Mucosa of rectum (tissue), 2 donors: Measurements from ENCODE around the gene CLDN11.
A peak's percentile ranks its signal among the peaks of the same experiment; 100 is the strongest.

ENCODE experiments used
- H3K27ac ChIP-seq, 2 donors: one replicate each; pipeline ENCODE4 v1.7.0; 2013; ENCODE audit warnings: inconsistent platforms in 2 of 2, low read depth in 2 of 2, low read length in 2 of 2
- H3K27me3 ChIP-seq, 2 donors: one replicate each; pipeline ENCODE4 v1.7.0; 2013; ENCODE audit warnings: low read length in 2 of 2; ENCODE audit not compliant: control insufficient read depth in 2 of 2, insufficient read depth in 2 of 2
- H3K36me3 ChIP-seq, 2 donors: one replicate each; pipeline ENCODE4 v1.7.0; 2013; ENCODE audit warnings: low read length in 2 of 2; ENCODE audit not compliant: control insufficient read depth in 2 of 2, insufficient read depth in 2 of 2
- H3K4me1 ChIP-seq, 2 donors: one replicate each; pipeline ENCODE4 v1.7.0; 2013; ENCODE audit warnings: low read length in 2 of 2, mild to moderate bottlenecking in 1 of 2; ENCODE audit not compliant: control insufficient read depth in 2 of 2, insufficient read depth in 2 of 2
- H3K4me3 ChIP-seq, 2 donors: one replicate each; pipeline ENCODE4 v1.7.0; 2013; ENCODE audit warnings: low read length in 2 of 2
- H3K9ac ChIP-seq, 2 donors: one replicate each; pipeline ENCODE4 v1.7.0; 2013; ENCODE audit warnings: low read length in 2 of 2, low read depth in 1 of 2, mild to moderate bottlenecking in 1 of 2
- H3K9me3 ChIP-seq, 2 donors: one replicate each; pipeline ENCODE4 v1.7.0; 2013; ENCODE audit warnings: low read length in 2 of 2; ENCODE audit not compliant: control insufficient read depth in 2 of 2
- donor health status: healthy.
- donor health status: Normal muscosa, but diverticular disease.

CLDN11 gene

GRCh38 chr3:170418422-170419398 lies at the start of gene CLDN11:
Gene CLDN11 (plus strand): TSS chr3:170418868. CDS start chr3:170419067, 199 bp downstream.
- Histone ChIP-seq H3K27me3 (peaks cover 27% of the 10 kb centered on the region in 2 donors), H3K9ac (peak within 1 kb of the TSS in 1 of 2 donors; percentile 43), H3K4me3 (peak within 1 kb of the TSS; percentile 61 to 62), H3K27ac (no peak within 1 kb of the TSS), H3K4me1 (peaks cover 10% of the 10 kb centered on the region in 2 donors), H3K36me3 (no peaks in the 10 kb centered on the region), H3K9me3 (no peaks in the 10 kb centered on the region)

GRCh38 chr3:170368921-170369320 lies 49.7 kb upstream of the CLDN11 start:
- H3K9me3 ChIP-seq = no peaks in the 10 kb centered on the region
- H3K9ac ChIP-seq = no peak overlapping the region
- no peak overlapping the region for H3K4me3 ChIP-seq
- H3K27me3 ChIP-seq = no peaks in the 10 kb centered on the region
- H3K36me3 ChIP-seq = no peaks in the 10 kb centered on the region
- H3K4me1 ChIP-seq = no peaks in the 10 kb centered on the region
- no peak overlapping the region for H3K27ac ChIP-seq

- H3K9ac ChIP-seq = no peak overlapping the region
- H3K9me3 ChIP-seq = no peaks in the 10 kb centered on the region
- no peak overlapping the region for H3K4me3 ChIP-seq
- no peak overlapping the region for H3K27ac ChIP-seq
- no peaks in the 10 kb centered on the region for H3K4me1 ChIP-seq
- H3K27me3 ChIP-seq = no peaks in the 10 kb centered on the region
- H3K36me3 ChIP-seq = peaks cover 0 to 5% of the 10 kb centered on the region in 2 donors
These were observed 46.3 kb upstream of the CLDN11 start for GRCh38 chr3:170372190-170372879.

GRCh38 chr3:170383567-170383966 lies 35.1 kb upstream of the CLDN11 start:
- no peak overlapping the region for H3K9ac ChIP-seq
- peaks cover 18 to 20% of the 10 kb centered on the region in 2 donors for H3K36me3 ChIP-seq
- no peak overlapping the region for H3K4me3 ChIP-seq
- no peaks in the 10 kb centered on the region for H3K9me3 ChIP-seq
- no peaks in the 10 kb centered on the region for H3K4me1 ChIP-seq
- H3K27me3 ChIP-seq = no peaks in the 10 kb centered on the region
- H3K27ac ChIP-seq = no peak overlapping the region

GRCh38 chr3:170386468-170386867 lies 32.2 kb upstream of the CLDN11 start:
- no peak overlapping the region for H3K4me3 ChIP-seq
- no peaks in the 10 kb centered on the region for H3K27me3 ChIP-seq
- H3K27ac ChIP-seq = no peak overlapping the region
- no peaks in the 10 kb centered on the region for H3K9me3 ChIP-seq
- no peaks in the 10 kb centered on the region for H3K4me1 ChIP-seq
- no peak overlapping the region for H3K9ac ChIP-seq
- H3K36me3 ChIP-seq = peaks cover 14 to 31% of the 10 kb centered on the region in 2 donors

GRCh38 chr3:170387950-170388349 lies 30.7 kb upstream of the CLDN11 start:
- H3K4me3 ChIP-seq = no peak overlapping the region
- H3K4me1 ChIP-seq = no peaks in the 10 kb centered on the region
- no peaks in the 10 kb centered on the region for H3K9me3 ChIP-seq
- no peaks in the 10 kb centered on the region for H3K27me3 ChIP-seq
- H3K36me3 ChIP-seq = peaks cover 14 to 37% of the 10 kb centered on the region in 2 donors
- no peak overlapping the region for H3K9ac ChIP-seq
- H3K27ac ChIP-seq = no peak overlapping the region

- peaks cover 0 to 4% of the 10 kb centered on the region in 2 donors for H3K4me1 ChIP-seq
- no peak overlapping the region for H3K9ac ChIP-seq
- H3K36me3 ChIP-seq = peaks cover 11 to 29% of the 10 kb centered on the region in 2 donors
- H3K27me3 ChIP-seq = no peaks in the 10 kb centered on the region
- no peak overlapping the region for H3K27ac ChIP-seq
- H3K4me3 ChIP-seq = no peak overlapping the region
- H3K9me3 ChIP-seq = no peaks in the 10 kb centered on the region
These were observed 27.6 kb upstream of the CLDN11 start for GRCh38 chr3:170391108-170391507.

GRCh38 chr3:170397685-170398084 lies 21.0 kb upstream of the CLDN11 start:
- Histone ChIP-seq H3K9ac (no peak overlapping the region), H3K27me3 (no peaks in the 10 kb centered on the region), H3K27ac (no peak overlapping the region), H3K4me3 (no peak overlapping the region), H3K9me3 (no peaks in the 10 kb centered on the region), H3K36me3 (no peaks in the 10 kb centered on the region), H3K4me1 (peaks cover 0 to 4% of the 10 kb centered on the region in 2 donors)

- no peaks in the 10 kb centered on the region for H3K36me3 ChIP-seq
- no peak overlapping the region for H3K4me3 ChIP-seq
- H3K27me3 ChIP-seq = no peaks in the 10 kb centered on the region
- H3K27ac ChIP-seq = no peak overlapping the region
- no peaks in the 10 kb centered on the region for H3K9me3 ChIP-seq
- no peak overlapping the region for H3K9ac ChIP-seq
- H3K4me1 ChIP-seq = no peaks in the 10 kb centered on the region
These were observed 13.6 kb upstream of the CLDN11 start for GRCh38 chr3:170405101-170405500.

- Histone ChIP-seq H3K4me1 (no peaks in the 10 kb centered on the region), H3K27ac (no peak overlapping the region), H3K36me3 (no peaks in the 10 kb centered on the region), H3K27me3 (no peaks in the 10 kb centered on the region), H3K4me3 (no peak overlapping the region), H3K9me3 (no peaks in the 10 kb centered on the region), H3K9ac (no peak overlapping the region)
These were observed 8.1 kb upstream of the CLDN11 start for GRCh38 chr3:170410428-170411029.
